ENCODE data around the gene PEAR1. TPM values are rescaled to one million over a fixed set of nuclear protein-coding genes. Genes with fewer than 3 reads are reported as not detected.

The PEAR1 gene
- total RNA-seq, 1 donor, result 17.0 TPM

DNA sequence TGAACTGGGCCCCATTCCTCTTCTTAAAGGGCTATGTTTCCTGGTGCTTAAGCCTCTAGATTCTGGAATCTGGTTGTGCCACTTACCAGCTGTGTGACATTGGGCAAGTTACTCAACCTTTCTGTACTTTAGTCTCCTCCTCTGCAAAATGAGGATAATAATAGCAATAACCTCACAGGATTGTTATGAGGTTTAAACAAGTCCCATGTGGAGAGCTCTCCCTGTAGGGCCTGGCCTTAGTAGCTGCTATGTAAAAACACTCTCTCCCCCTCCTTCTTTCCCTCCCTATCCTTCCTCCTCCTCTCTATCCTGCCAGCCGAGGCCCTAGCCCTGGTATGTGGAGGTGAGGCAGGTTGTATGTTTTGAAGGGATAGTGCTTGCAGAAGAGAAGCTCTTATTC is 8.2 kb upstream of the PEAR1 start:
- Histone ChIP-seq H3K4me3 (ENCODE audit: insufficient read depth, low read length) (no peak overlapping the region), H3K79me2 (ENCODE audit: insufficient read depth, low read length) (no peaks in the 10 kb centered on the region), H3K36me3 (ENCODE audit: insufficient read depth, low read length) (no peaks in the 10 kb centered on the region), H3K9me3 (ENCODE audit: low read depth, low read length) (no peaks in the 10 kb centered on the region), H3K27me3 (ENCODE audit: insufficient read depth, low read length) (peaks cover 24% of the 10 kb centered on the region), H3K27ac (ENCODE audit: low read depth, low read length) (no peak overlapping the region), H3K4me1 (ENCODE audit: insufficient read depth, low read length) (no peaks in the 10 kb centered on the region), H3K4me2 (ENCODE audit: insufficient read depth, low read length) (no peak overlapping the region), H2AFZ (ENCODE audit: low read length) (no peak overlapping the region), H4K20me1 (ENCODE audit: insufficient read depth, low read length) (no peaks in the 10 kb centered on the region)
- DNase-seq (ENCODE audit: insufficient read length, low spot score, missing footprints), result no peak
- TF ChIP-seq, protein P1, sequence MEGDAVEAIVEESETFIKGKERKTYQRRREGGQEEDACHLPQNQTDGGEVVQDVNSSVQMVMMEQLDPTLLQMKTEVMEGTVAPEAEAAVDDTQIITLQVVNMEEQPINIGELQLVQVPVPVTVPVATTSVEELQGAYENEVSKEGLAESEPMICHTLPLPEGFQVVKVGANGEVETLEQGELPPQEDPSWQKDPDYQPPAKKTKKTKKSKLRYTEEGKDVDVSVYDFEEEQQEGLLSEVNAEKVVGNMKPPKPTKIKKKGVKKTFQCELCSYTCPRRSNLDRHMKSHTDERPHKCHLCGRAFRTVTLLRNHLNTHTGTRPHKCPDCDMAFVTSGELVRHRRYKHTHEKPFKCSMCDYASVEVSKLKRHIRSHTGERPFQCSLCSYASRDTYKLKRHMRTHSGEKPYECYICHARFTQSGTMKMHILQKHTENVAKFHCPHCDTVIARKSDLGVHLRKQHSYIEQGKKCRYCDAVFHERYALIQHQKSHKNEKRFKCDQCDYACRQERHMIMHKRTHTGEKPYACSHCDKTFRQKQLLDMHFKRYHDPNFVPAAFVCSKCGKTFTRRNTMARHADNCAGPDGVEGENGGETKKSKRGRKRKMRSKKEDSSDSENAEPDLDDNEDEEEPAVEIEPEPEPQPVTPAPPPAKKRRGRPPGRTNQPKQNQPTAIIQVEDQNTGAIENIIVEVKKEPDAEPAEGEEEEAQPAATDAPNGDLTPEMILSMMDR (IDR thresholded peaks at IDR 0.05; ENCODE audit: extremely low read depth, low read depth, low read length), result no peak

GRCh38 chr1:156885880-156886355 is 7.6 kb upstream of the PEAR1 start:
- Histone ChIP-seq H2AFZ (ENCODE audit: low read length) (peak overlapping the region; percentile 35), H3K4me2 (ENCODE audit: insufficient read depth, low read length) (no peak overlapping the region), H3K27me3 (ENCODE audit: insufficient read depth, low read length) (peaks cover 21% of the 10 kb centered on the region), H3K79me2 (ENCODE audit: insufficient read depth, low read length) (no peaks in the 10 kb centered on the region), H3K4me3 (ENCODE audit: insufficient read depth, low read length) (no peak overlapping the region), H3K36me3 (ENCODE audit: insufficient read depth, low read length) (no peaks in the 10 kb centered on the region), H3K9me3 (ENCODE audit: low read depth, low read length) (no peaks in the 10 kb centered on the region), H3K4me1 (ENCODE audit: insufficient read depth, low read length) (no peaks in the 10 kb centered on the region), H4K20me1 (ENCODE audit: insufficient read depth, low read length) (no peaks in the 10 kb centered on the region), H3K27ac (ENCODE audit: low read depth, low read length) (no peak overlapping the region)
- TF ChIP-seq, protein P1 (IDR thresholded peaks at IDR 0.05; ENCODE audit: extremely low read depth, low read depth, low read length), result no peak
- no peak for DNase-seq (ENCODE audit: insufficient read length, low spot score, missing footprints)

GRCh38 chr1:156886583-156887281 is 6.8 kb upstream of the PEAR1 start:
- no peaks in the 10 kb centered on the region for H3K36me3 ChIP-seq (ENCODE audit: insufficient read depth, low read length)
- no peak for DNase-seq (ENCODE audit: insufficient read length, low spot score, missing footprints)

GRCh38 chr1:156887317-156887716 is 6.2 kb upstream of the PEAR1 start:
- Histone ChIP-seq H2AFZ (ENCODE audit: low read length) (no peak overlapping the region), H3K4me1 (ENCODE audit: insufficient read depth, low read length) (peaks cover 3% of the 10 kb centered on the region), H3K4me2 (ENCODE audit: insufficient read depth, low read length) (no peak overlapping the region), H3K27ac (ENCODE audit: low read depth, low read length) (no peak overlapping the region), H3K36me3 (ENCODE audit: insufficient read depth, low read length) (no peaks in the 10 kb centered on the region), H3K79me2 (ENCODE audit: insufficient read depth, low read length) (no peaks in the 10 kb centered on the region), H4K20me1 (ENCODE audit: insufficient read depth, low read length) (no peaks in the 10 kb centered on the region), H3K27me3 (ENCODE audit: insufficient read depth, low read length) (peaks cover 12% of the 10 kb centered on the region), H3K4me3 (ENCODE audit: insufficient read depth, low read length) (no peak overlapping the region), H3K9me3 (ENCODE audit: low read depth, low read length) (no peaks in the 10 kb centered on the region)
- TF ChIP-seq, protein P1 (IDR thresholded peaks at IDR 0.05; ENCODE audit: extremely low read depth, low read depth, low read length), result no peak
- DNase-seq (ENCODE audit: insufficient read length, low spot score, missing footprints), result no peak

More at GRCh38 chr1:156886583-156887281, 6.8 kb upstream of the PEAR1 start:
- no peak overlapping the region for H2AFZ ChIP-seq (ENCODE audit: low read length)
- H3K27ac ChIP-seq (ENCODE audit: low read depth, low read length), result no peak overlapping the region
- peaks cover 17% of the 10 kb centered on the region for H3K27me3 ChIP-seq (ENCODE audit: insufficient read depth, low read length)
- no peaks in the 10 kb centered on the region for H3K4me1 ChIP-seq (ENCODE audit: insufficient read depth, low read length)
- H4K20me1 ChIP-seq (ENCODE audit: insufficient read depth, low read length), result no peaks in the 10 kb centered on the region
- no peak overlapping the region for H3K4me2 ChIP-seq (ENCODE audit: insufficient read depth, low read length)
- no peaks in the 10 kb centered on the region for H3K79me2 ChIP-seq (ENCODE audit: insufficient read depth, low read length)
- TF ChIP-seq, protein P1 (IDR thresholded peaks at IDR 0.05; ENCODE audit: extremely low read depth, low read depth, low read length), result no peak
- no peaks in the 10 kb centered on the region for H3K9me3 ChIP-seq (ENCODE audit: low read depth, low read length)
- H3K4me3 ChIP-seq (ENCODE audit: insufficient read depth, low read length), result no peak overlapping the region

Measured in osteoblast (primary cell).